GM23338 (cell line): Measurements from ENCODE around the gene GPATCH8. TPM values are rescaled to one million over a fixed set of nuclear protein-coding genes. Genes with fewer than 3 reads are reported as not detected.

ENCODE experiments used
- CREB1 ChIP-seq: fragments of 250-450 bp; sonication (Bioruptor Pico); IDR thresholded peaks from 2 replicates; pipeline ENCODE4 v1.5.0; 2020; ENCODE audit warnings: low read depth, mild to moderate bottlenecking, moderate library complexity
- EZH2 ChIP-seq: fragments of 200-600 bp; sonication (generic); IDR thresholded peaks from one replicate; pipeline ENCODE4 v1.8.0; 2017; ENCODE audit warnings: antibody characterized with exemption, mild to moderate bottlenecking, low read depth; ENCODE audit not compliant: unreplicated experiment
- EZH2phosphoT487 ChIP-seq: fragments of 200-600 bp; sonication (generic); IDR thresholded peaks from one replicate; pipeline ENCODE4 v1.8.1; 2018; ENCODE audit warnings: antibody characterized with exemption; ENCODE audit not compliant: unreplicated experiment
- STAT1 ChIP-seq: IDR thresholded peaks from one replicate; pipeline ENCODE4 v1.6.1; 2016; ENCODE audit warnings: antibody characterized with exemption; ENCODE audit not compliant: unreplicated experiment
- ZNF114 ChIP-seq: fragments of 250-450 bp; sonication (Bioruptor Pico); IDR thresholded peaks from 2 replicates; pipeline ENCODE4 v1.5.0; 2020; ENCODE audit warnings: mild to moderate bottlenecking, moderate library complexity
- ZNF331 ChIP-seq: fragments of 250-450 bp; sonication (Bioruptor Pico); IDR thresholded peaks from 2 replicates; pipeline ENCODE4 v1.5.0; 2020; ENCODE audit warnings: low read depth, mild to moderate bottlenecking, moderate library complexity
- polyA plus RNA-seq: library from polyadenylated mRNA; unstranded; fragments of >200 nt; fragmentation: Nextera tagmentation; extraction: Ambion mirVana; gene quantifications from 2 replicates; pipeline ENCODE4 v1.2.1, GENCODE V29; 2016
- total RNA-seq: library from RNA; depleted of rRNA; stranded (reverse); fragments of >200 nt; shearing (Covaris generic); gene quantifications from 2 replicates; pipeline ENCODE4 v1.2.3, GENCODE V29; 2014
- TF ChIP-seq, protein P1 (sequence below): fragments of 250-450 bp; sonication (Bioruptor Pico); IDR thresholded peaks from 2 replicates; pipeline ENCODE4 v1.5.0; 2020; ENCODE audit warnings: mild to moderate bottlenecking, moderate library complexity
- TF ChIP-seq, protein P2 (sequence below): IDR thresholded peaks from 2 replicates; pipeline ENCODE4 v1.6.1; 2016; ENCODE audit warnings: antibody characterized with exemption

Gene GPATCH8
- total and polyA plus RNA-seq, 2 experiments from 2014 or later = 44.4 to 76.5 TPM

DNA sequence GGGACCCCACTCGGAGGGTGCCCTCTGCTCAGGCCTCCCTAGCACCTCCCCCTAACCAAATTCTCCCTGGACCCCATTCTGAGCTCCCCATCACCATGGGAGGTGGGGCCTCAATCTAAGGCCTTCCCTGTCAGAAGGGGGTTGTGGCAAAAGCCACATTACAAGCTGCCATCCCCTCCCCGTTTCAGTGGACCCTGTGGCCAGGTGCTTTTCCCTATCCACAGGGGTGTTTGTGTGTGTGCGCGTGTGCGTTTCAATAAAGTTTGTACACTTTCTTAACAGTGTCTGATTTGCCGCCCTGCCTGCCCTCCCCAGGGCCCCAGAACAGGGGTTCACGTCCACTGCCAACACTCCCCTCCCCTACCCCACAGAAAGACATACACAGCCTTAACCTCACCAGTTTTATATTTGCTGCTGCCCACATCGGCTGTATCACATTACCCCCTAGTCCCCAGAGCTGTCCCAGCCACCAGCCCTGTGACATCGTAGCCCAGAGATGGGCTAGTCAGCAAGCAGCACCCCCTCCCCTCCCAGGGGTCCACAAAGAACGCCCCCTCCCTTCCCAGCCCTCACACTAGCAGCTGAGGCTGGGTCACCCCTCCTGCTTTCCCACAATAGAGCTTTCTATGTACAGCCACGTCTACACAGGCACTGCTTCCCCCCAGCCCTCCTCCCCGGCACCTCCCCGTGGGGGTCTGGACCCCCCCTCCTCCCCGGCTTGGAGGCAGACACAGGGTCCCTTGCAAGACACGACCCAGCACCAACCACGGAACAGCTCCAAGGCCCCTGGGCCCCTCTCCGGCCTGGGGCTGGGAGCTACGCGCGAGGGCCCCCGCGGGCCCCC lies 150.2 kb downstream of the GPATCH8 start (continued):
- TF ChIP-seq, protein P1, sequence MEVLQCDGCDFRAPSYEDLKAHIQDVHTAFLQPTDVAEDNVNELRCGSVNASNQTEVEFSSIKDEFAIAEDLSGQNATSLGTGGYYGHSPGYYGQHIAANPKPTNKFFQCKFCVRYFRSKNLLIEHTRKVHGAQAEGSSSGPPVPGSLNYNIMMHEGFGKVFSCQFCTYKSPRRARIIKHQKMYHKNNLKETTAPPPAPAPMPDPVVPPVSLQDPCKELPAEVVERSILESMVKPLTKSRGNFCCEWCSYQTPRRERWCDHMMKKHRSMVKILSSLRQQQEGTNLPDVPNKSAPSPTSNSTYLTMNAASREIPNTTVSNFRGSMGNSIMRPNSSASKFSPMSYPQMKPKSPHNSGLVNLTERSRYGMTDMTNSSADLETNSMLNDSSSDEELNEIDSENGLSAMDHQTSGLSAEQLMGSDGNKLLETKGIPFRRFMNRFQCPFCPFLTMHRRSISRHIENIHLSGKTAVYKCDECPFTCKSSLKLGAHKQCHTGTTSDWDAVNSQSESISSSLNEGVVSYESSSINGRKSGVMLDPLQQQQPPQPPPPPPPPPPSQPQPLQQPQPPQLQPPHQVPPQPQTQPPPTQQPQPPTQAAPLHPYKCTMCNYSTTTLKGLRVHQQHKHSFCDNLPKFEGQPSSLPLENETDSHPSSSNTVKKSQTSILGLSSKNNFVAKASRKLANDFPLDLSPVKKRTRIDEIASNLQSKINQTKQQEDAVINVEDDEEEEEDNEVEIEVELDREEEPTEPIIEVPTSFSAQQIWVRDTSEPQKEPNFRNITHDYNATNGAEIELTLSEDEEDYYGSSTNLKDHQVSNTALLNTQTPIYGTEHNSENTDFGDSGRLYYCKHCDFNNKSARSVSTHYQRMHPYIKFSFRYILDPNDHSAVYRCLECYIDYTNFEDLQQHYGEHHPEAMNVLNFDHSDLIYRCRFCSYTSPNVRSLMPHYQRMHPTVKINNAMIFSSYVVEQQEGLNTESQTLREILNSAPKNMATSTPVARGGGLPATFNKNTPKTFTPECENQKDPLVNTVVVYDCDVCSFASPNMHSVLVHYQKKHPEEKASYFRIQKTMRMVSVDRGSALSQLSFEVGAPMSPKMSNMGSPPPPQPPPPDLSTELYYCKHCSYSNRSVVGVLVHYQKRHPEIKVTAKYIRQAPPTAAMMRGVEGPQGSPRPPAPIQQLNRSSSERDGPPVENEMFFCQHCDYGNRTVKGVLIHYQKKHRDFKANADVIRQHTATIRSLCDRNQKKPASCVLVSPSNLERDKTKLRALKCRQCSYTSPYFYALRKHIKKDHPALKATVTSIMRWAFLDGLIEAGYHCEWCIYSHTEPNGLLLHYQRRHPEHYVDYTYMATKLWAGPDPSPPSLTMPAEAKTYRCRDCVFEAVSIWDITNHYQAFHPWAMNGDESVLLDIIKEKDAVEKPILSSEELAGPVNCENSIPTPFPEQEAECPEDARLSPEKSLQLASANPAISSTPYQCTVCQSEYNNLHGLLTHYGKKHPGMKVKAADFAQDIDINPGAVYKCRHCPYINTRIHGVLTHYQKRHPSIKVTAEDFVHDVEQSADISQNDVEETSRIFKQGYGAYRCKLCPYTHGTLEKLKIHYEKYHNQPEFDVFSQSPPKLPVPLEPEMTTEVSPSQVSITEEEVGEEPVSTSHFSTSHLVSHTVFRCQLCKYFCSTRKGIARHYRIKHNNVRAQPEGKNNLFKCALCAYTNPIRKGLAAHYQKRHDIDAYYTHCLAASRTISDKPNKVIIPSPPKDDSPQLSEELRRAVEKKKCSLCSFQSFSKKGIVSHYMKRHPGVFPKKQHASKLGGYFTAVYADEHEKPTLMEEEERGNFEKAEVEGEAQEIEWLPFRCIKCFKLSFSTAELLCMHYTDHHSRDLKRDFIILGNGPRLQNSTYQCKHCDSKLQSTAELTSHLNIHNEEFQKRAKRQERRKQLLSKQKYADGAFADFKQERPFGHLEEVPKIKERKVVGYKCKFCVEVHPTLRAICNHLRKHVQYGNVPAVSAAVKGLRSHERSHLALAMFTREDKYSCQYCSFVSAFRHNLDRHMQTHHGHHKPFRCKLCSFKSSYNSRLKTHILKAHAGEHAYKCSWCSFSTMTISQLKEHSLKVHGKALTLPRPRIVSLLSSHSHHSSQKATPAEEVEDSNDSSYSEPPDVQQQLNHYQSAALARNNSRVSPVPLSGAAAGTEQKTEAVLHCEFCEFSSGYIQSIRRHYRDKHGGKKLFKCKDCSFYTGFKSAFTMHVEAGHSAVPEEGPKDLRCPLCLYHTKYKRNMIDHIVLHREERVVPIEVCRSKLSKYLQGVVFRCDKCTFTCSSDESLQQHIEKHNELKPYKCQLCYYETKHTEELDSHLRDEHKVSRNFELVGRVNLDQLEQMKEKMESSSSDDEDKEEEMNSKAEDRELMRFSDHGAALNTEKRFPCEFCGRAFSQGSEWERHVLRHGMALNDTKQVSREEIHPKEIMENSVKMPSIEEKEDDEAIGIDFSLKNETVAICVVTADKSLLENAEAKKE (CRISPR knock-in tag) = no peak
- no peak for TF ChIP-seq CREB1 (CRISPR knock-in tag)
- no peak for TF ChIP-seq STAT1
- TF ChIP-seq ZNF114 = no peak
- TF ChIP-seq, protein P2, sequence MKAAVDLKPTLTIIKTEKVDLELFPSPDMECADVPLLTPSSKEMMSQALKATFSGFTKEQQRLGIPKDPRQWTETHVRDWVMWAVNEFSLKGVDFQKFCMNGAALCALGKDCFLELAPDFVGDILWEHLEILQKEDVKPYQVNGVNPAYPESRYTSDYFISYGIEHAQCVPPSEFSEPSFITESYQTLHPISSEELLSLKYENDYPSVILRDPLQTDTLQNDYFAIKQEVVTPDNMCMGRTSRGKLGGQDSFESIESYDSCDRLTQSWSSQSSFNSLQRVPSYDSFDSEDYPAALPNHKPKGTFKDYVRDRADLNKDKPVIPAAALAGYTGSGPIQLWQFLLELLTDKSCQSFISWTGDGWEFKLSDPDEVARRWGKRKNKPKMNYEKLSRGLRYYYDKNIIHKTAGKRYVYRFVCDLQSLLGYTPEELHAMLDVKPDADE = no peak
- no peak for TF ChIP-seq ZNF331 (CRISPR knock-in tag)
- TF ChIP-seq EZH2phosphoT487 = no peak
- TF ChIP-seq EZH2 = no peak
